ENCODE results near the gene PSMA6. TPM values are rescaled to one million over a fixed set of nuclear protein-coding genes. Genes with fewer than 3 reads are reported as not detected.

Gene PSMA6
- total and polyA plus RNA-seq, 4 donors = 87.5 to 151 (median 98.8) TPM

DNA sequence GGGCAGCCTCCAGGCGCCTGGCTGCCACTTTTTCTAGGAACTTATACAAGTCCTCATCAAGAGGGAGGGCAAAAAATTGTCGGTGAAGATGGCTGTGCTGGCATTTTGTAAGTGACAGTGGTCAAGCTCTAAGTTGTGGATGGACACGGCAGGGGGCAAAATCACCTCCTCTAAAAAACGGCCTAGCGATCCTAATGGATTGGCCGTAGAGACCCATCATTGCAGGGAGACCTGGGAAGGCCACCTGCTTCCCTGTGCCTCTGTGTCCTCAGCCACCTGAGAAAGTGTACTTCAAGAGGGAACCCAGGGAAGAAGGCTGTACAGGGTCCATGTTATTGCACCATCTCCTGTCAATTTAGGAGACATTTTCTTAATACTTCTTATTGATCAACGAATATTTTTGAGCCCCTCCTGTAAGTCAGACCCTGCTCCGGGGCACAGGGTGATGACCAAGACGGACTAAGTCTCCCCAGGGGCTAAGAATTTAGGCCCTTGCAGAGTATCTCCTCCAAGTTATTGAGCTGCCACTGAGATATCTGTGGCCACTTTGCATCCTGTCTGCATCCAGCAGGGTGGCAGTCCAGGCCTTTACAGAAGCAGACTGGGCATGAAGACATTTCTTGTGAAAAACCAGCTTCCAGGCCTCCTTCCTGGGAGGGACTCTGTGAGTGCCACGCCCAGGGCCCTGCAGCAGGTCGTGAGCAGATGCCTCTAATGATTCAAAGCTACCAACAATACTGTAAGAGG, 40.5 kb downstream of the PSMA6 start:
- TF ChIP-seq FOXA2 (IDR thresholded peaks at IDR 0.05) (no peak), RAD21 (IDR thresholded peaks at IDR 0.05) (no peak), YY1 (IDR thresholded peaks at IDR 0.05) (no peak), JUND (IDR thresholded peaks at IDR 0.05) (no peak), NR2F2 (IDR thresholded peaks at IDR 0.05) (no peak), EGR1 (IDR thresholded peaks at IDR 0.05; ENCODE audit: low read depth in 2 of 2) (no peak), GABPA (IDR thresholded peaks at IDR 0.05 in 1 of 2, conservative IDR thresholded peaks at IDR 0.05 in 1 of 2) (no peak), FOXA1 (IDR thresholded peaks at IDR 0.05) (no peak), SP1 (IDR thresholded peaks at IDR 0.05) (no peak), HNF4G (IDR thresholded peaks at IDR 0.05) (no peak), TAF1 (conservative IDR thresholded peaks at IDR 0.05) (no peak), HNF4A (conservative IDR thresholded peaks at IDR 0.05) (no peak), RXRA (IDR thresholded peaks at IDR 0.05) (no peak)
- TF ChIP-seq, protein P1, sequence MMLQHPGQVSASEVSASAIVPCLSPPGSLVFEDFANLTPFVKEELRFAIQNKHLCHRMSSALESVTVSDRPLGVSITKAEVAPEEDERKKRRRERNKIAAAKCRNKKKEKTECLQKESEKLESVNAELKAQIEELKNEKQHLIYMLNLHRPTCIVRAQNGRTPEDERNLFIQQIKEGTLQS (IDR thresholded peaks at IDR 0.05) = no peak
- TF ChIP-seq, protein P2, sequence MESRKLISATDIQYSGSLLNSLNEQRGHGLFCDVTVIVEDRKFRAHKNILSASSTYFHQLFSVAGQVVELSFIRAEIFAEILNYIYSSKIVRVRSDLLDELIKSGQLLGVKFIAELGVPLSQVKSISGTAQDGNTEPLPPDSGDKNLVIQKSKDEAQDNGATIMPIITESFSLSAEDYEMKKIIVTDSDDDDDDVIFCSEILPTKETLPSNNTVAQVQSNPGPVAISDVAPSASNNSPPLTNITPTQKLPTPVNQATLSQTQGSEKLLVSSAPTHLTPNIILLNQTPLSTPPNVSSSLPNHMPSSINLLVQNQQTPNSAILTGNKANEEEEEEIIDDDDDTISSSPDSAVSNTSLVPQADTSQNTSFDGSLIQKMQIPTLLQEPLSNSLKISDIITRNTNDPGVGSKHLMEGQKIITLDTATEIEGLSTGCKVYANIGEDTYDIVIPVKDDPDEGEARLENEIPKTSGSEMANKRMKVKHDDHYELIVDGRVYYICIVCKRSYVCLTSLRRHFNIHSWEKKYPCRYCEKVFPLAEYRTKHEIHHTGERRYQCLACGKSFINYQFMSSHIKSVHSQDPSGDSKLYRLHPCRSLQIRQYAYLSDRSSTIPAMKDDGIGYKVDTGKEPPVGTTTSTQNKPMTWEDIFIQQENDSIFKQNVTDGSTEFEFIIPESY (IDR thresholded peaks at IDR 0.05) = no peak
- TF ChIP-seq, protein P3, sequence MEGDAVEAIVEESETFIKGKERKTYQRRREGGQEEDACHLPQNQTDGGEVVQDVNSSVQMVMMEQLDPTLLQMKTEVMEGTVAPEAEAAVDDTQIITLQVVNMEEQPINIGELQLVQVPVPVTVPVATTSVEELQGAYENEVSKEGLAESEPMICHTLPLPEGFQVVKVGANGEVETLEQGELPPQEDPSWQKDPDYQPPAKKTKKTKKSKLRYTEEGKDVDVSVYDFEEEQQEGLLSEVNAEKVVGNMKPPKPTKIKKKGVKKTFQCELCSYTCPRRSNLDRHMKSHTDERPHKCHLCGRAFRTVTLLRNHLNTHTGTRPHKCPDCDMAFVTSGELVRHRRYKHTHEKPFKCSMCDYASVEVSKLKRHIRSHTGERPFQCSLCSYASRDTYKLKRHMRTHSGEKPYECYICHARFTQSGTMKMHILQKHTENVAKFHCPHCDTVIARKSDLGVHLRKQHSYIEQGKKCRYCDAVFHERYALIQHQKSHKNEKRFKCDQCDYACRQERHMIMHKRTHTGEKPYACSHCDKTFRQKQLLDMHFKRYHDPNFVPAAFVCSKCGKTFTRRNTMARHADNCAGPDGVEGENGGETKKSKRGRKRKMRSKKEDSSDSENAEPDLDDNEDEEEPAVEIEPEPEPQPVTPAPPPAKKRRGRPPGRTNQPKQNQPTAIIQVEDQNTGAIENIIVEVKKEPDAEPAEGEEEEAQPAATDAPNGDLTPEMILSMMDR (IDR thresholded peaks at IDR 0.05; ENCODE audit: low read depth, low read length, missing input control) = no peak
- TF ChIP-seq, protein P4, sequence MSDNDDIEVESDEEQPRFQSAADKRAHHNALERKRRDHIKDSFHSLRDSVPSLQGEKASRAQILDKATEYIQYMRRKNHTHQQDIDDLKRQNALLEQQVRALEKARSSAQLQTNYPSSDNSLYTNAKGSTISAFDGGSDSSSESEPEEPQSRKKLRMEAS (IDR thresholded peaks at IDR 0.05) = no peak
- TF ChIP-seq, protein P5, sequence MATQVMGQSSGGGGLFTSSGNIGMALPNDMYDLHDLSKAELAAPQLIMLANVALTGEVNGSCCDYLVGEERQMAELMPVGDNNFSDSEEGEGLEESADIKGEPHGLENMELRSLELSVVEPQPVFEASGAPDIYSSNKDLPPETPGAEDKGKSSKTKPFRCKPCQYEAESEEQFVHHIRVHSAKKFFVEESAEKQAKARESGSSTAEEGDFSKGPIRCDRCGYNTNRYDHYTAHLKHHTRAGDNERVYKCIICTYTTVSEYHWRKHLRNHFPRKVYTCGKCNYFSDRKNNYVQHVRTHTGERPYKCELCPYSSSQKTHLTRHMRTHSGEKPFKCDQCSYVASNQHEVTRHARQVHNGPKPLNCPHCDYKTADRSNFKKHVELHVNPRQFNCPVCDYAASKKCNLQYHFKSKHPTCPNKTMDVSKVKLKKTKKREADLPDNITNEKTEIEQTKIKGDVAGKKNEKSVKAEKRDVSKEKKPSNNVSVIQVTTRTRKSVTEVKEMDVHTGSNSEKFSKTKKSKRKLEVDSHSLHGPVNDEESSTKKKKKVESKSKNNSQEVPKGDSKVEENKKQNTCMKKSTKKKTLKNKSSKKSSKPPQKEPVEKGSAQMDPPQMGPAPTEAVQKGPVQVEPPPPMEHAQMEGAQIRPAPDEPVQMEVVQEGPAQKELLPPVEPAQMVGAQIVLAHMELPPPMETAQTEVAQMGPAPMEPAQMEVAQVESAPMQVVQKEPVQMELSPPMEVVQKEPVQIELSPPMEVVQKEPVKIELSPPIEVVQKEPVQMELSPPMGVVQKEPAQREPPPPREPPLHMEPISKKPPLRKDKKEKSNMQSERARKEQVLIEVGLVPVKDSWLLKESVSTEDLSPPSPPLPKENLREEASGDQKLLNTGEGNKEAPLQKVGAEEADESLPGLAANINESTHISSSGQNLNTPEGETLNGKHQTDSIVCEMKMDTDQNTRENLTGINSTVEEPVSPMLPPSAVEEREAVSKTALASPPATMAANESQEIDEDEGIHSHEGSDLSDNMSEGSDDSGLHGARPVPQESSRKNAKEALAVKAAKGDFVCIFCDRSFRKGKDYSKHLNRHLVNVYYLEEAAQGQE (IDR thresholded peaks at IDR 0.05) = no peak
- Histone ChIP-seq H3K9me3 (ENCODE audit: control insufficient read depth in 4 of 4, low read length in 3 of 4) (no peaks in the 10 kb centered on the region), H3K27ac (ENCODE audit: low read depth in 1 of 2, low read length in 2 of 2) (no peak overlapping the region), H3K4me1 (ENCODE audit: control insufficient read depth in 4 of 4, insufficient read depth in 4 of 4, low read length in 3 of 4) (peaks cover 19 to 34% (median 23%) of the 10 kb centered on the region in 4 donors), H3K27me3 (ENCODE audit: control insufficient read depth in 4 of 4, insufficient read depth in 4 of 4, low read length in 3 of 4) (no peaks in the 10 kb centered on the region), H3K36me3 (ENCODE audit: control insufficient read depth in 4 of 4, insufficient read depth in 3 of 4, low read depth in 1 of 4, low read length in 3 of 4) (no peaks in the 10 kb centered on the region), H3K4me3 (ENCODE audit: low read depth in 1 of 3, low read length in 3 of 3) (no peak overlapping the region), H3K9ac (ENCODE audit: low read depth in 1 of 2, low read length in 2 of 2) (no peak overlapping the region)
- no peak for DNase-seq (ENCODE audit: low spot score)
- 81% methylated on average over 11 of the region's 11 CpGs for WGBS
